Activated T-helper 17 cell treated with anti-CD3 and anti-CD28 coated beads, Interleukin-2, amount 50 U/mL, for 72 hours (primary cell): Measurements from ENCODE around the gene SLC25A45. TPM values are rescaled to one million over a fixed set of nuclear protein-coding genes. Genes with fewer than 3 reads are reported as not detected.

ENCODE experiments used
- ATAC-seq: fragments of 150-1000 bp; cut with Tn5 transposase; replicated peaks from 2 replicates; pipeline ENCODE4 v1.10.0; 2021; ENCODE audit warnings: mild to moderate bottlenecking, moderate library complexity
- H3K27ac Mint-ChIP-seq: one replicate; pipeline ENCODE4 v1.8.0; 2022; ENCODE audit warnings: mixed read lengths
- H3K27me3 Mint-ChIP-seq: one replicate; pipeline ENCODE4 v1.8.0; 2022; ENCODE audit warnings: mixed read lengths
- H3K36me3 Mint-ChIP-seq: one replicate; pipeline ENCODE4 v1.8.0; 2022; ENCODE audit warnings: low read depth, mild to moderate bottlenecking, mixed read lengths
- H3K4me1 Mint-ChIP-seq: one replicate; pipeline ENCODE4 v1.8.0; 2022; ENCODE audit warnings: mixed read lengths
- H3K4me3 Mint-ChIP-seq: one replicate; pipeline ENCODE4 v1.8.0; 2022; ENCODE audit warnings: mild to moderate bottlenecking, mixed read lengths
- H3K9me3 Mint-ChIP-seq: one replicate; pipeline ENCODE4 v1.8.0; 2022; ENCODE audit warnings: mixed read lengths
- total RNA-seq, 2 donors: library from RNA; stranded (reverse); gene quantifications; one replicate each; pipeline ENCODE4 v1.2.3, GENCODE V29; 2022

Gene SLC25A45, protein sequence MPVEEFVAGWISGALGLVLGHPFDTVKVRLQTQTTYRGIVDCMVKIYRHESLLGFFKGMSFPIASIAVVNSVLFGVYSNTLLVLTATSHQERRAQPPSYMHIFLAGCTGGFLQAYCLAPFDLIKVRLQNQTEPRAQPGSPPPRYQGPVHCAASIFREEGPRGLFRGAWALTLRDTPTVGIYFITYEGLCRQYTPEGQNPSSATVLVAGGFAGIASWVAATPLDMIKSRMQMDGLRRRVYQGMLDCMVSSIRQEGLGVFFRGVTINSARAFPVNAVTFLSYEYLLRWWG
- 10 to 100 TPM; 18.0 to 20.1 TPM for total RNA-seq

- H3K9me3 Mint-ChIP-seq, result no peaks in the 10 kb centered on the region
- peaks cover 21% of the 10 kb centered on the region for H3K4me1 Mint-ChIP-seq
- no peaks in the 10 kb centered on the region for H3K27me3 Mint-ChIP-seq
- H3K4me3 Mint-ChIP-seq, result peak within 1 kb of the TSS; percentile 89
- peak within 1 kb of the TSS; percentile 94 for H3K27ac Mint-ChIP-seq
- peak; percentile 86 for ATAC-seq
- H3K36me3 Mint-ChIP-seq, result peaks cover 9% of the 10 kb centered on the region
Measured at GRCh38 chr11:65382033-65382803, at the start of gene SLC25A45. Gene SLC25A45, minus strand, starts transcription at chr11:65382646. Its CDS starts 695 bp downstream, at chr11:65381951.

DNA sequence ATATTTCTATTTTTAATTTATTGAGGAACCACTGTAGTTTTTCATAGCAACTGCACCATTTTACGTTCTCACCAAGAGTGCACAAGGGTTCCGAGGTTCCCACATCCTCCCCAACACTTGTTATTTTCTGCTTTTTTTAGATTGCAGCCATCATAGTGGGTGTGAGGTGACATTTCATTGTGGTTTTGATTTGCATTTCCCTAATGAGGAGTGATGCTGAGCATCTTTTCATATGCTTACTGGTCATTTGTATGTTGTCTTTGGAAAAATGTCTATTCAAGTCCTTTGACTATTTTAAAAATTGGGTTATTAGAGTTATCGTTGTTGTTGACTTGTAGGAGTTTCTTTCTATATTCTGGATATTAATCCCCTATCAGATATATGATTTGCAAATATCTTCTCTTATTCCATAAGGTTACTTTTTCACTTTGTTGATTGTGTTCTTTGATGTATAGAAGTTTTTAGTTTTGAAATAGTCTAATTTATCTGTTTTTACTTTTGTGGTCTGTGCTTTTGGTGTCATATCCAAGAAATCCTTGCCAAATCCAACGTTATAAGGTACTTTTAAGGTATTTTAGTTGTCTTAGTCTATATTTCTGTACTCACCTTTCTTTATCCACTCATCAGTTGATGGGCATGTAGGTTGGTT, 49.1 kb upstream of the SLC25A45 start:
- Mint-ChIP-seq H3K9me3 (no peaks in the 10 kb centered on the region), H3K4me1 (peaks cover 72% of the 10 kb centered on the region), H3K27ac (peak overlapping the region; percentile 100), H3K4me3 (peak overlapping the region; percentile 99), H3K27me3 (no peaks in the 10 kb centered on the region), H3K36me3 (peaks cover 100% of the 10 kb centered on the region)
- peak; percentile 7 for ATAC-seq

GRCh38 chr11:65430406-65431217, 48.2 kb upstream of the SLC25A45 start:
- H3K27ac Mint-ChIP-seq, result peak overlapping the region; percentile 100
- H3K9me3 Mint-ChIP-seq, result no peaks in the 10 kb centered on the region
- peak overlapping the region; percentile 99 for H3K4me3 Mint-ChIP-seq
- no peaks in the 10 kb centered on the region for H3K27me3 Mint-ChIP-seq
- ATAC-seq, result no peak
- peaks cover 70% of the 10 kb centered on the region for H3K4me1 Mint-ChIP-seq
- peaks cover 100% of the 10 kb centered on the region for H3K36me3 Mint-ChIP-seq

DNA sequence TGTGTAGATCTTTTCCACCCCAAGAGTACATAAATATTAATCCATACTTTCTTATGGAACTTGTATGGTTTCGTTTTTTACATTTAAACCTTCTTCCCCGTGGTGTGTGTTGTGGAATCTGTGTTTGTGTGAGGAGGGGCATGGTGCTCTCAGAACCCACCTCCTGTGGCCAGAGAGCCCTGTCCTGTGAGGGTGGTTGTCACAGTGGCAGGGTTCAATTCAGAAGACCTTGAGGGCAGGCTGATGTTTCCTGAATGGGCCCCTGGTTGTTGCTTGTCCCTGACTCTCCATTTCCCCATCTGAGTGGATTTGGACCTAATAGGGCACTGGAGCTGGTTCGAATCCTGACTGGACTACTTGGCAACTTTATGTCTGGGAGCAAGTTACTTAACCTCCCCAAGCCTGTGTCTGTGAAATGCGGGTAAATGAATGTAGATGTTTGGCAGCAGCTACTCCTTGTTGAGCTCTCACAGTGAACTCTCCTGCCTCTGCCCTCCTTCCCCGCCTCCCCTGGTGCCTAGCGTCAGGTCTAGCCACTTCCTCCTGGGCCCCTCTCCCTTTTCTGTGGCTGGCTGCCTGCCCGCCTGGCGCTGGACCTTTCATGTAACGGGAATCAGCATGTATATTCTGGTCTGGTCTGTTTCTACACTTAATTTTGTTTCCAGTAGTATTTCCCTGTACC, 47.4 kb upstream of the SLC25A45 start:
- ATAC-seq, result no peak
- no peaks in the 10 kb centered on the region for H3K9me3 Mint-ChIP-seq
- H3K27ac Mint-ChIP-seq, result peak overlapping the region; percentile 100
- H3K36me3 Mint-ChIP-seq, result peaks cover 100% of the 10 kb centered on the region
- peak overlapping the region; percentile 99 for H3K4me3 Mint-ChIP-seq
- peaks cover 69% of the 10 kb centered on the region for H3K4me1 Mint-ChIP-seq
- no peaks in the 10 kb centered on the region for H3K27me3 Mint-ChIP-seq

GRCh38 chr11:65429068-65429681, 46.7 kb upstream of the SLC25A45 start:
- Mint-ChIP-seq H3K36me3 (peaks cover 100% of the 10 kb centered on the region), H3K9me3 (peaks cover 5% of the 10 kb centered on the region), H3K4me3 (peak overlapping the region; percentile 99), H3K4me1 (peaks cover 74% of the 10 kb centered on the region), H3K27me3 (no peaks in the 10 kb centered on the region), H3K27ac (peak overlapping the region; percentile 100)
- ATAC-seq, result no peak

GRCh38 chr11:65428578-65429067, 46.2 kb upstream of the SLC25A45 start:
- ATAC-seq, result no peak
- Mint-ChIP-seq H3K4me1 (peaks cover 74% of the 10 kb centered on the region), H3K27me3 (no peaks in the 10 kb centered on the region), H3K36me3 (peaks cover 100% of the 10 kb centered on the region), H3K4me3 (peak overlapping the region; percentile 99), H3K9me3 (peaks cover 5% of the 10 kb centered on the region), H3K27ac (peak overlapping the region; percentile 100)

DNA sequence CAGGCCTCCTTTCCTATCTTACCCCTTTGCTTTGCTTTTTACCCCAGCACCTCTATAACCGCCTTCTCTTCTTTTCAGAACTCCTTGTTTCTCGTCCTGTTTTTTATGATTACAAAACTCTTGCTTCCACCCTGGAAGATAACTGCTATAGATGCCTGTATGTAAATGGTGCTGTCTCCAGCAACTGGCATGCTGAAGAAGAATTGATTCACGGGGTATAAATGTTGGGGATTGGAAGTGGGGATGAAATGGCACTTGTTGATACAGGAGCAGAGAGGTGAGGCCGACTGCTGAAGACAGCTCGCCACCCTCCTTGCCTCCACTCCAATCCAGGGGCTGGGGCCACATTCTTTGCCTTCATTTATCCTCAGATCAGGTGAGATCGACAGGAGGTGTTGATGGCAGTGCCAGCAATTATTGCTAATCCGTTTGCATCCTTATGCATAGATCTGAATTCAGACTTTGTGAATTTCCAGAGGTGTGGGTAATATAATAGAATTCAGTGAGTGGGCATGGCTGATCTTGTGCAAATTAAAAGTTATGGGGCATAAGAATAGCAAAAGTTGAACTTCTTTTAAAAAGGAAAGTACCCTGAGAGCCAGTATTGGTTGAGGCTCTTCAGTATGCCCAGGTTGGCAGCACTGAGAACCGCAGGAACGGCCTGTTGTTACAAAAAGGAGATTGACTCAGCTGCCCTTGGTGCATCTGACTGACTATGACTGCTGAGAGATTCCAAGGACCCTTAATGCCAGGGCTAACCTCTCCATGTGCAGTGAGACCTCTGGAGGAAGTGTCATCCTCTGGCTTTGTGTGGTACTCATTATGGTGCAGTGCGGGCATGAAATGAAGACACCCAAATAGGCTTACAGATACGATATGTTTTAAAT, 45.5 kb upstream of the SLC25A45 start:
- Mint-ChIP-seq H3K27ac (peak overlapping the region; percentile 100), H3K36me3 (peaks cover 100% of the 10 kb centered on the region), H3K27me3 (no peaks in the 10 kb centered on the region), H3K9me3 (peaks cover 5% of the 10 kb centered on the region), H3K4me3 (peak overlapping the region; percentile 99), H3K4me1 (peaks cover 71% of the 10 kb centered on the region)
- ATAC-seq, result peak; percentile 20

- peak overlapping the region; percentile 99 for H3K4me3 Mint-ChIP-seq
- H3K27ac Mint-ChIP-seq, result peak overlapping the region; percentile 100
- peaks cover 72% of the 10 kb centered on the region for H3K4me1 Mint-ChIP-seq
- peak; percentile 5 for ATAC-seq
- H3K27me3 Mint-ChIP-seq, result no peaks in the 10 kb centered on the region
- H3K9me3 Mint-ChIP-seq, result peaks cover 5% of the 10 kb centered on the region
- H3K36me3 Mint-ChIP-seq, result peaks cover 100% of the 10 kb centered on the region
Measured at GRCh38 chr11:65426839-65427690, 44.6 kb upstream of the SLC25A45 start.

DNA sequence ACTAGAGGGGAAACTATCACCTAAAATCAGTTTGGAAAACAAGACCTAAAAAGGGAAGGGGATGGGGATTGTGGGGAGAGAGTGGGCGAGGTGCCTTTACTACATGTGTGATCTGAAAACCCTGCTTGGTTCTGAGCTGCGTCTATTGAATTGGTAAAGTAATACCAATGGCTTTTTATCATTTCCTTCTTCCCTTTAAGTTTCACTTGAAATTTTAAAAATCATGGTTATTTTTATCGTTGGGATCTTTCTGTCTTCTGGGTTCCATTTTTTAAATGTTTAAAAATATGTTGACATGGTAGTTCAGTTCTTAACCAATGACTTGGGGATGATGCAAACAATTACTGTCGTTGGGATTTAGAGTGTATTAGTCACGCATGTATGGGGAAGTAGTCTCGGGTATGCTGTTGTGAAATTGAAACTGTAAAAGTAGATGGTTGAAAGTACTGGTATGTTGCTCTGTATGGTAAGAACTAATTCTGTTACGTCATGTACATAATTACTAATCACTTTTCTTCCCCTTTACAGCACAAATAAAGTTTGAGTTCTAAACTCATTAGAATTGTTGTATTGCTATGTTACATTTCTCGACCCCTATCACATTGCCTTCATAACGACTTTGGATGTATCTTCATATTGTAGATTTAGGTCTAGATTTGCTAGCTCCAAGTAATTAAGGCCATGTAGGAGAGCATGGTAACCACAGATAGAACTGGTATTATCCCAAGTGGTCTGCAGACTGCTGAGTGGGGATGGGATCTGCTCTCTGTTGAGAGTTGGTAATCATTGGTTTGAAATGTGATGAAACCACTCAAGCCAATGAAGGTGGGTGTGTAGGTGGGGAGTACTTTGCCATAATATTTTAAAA, 43.8 kb upstream of the SLC25A45 start:
- peaks cover 100% of the 10 kb centered on the region for H3K36me3 Mint-ChIP-seq
- no peaks in the 10 kb centered on the region for H3K27me3 Mint-ChIP-seq
- H3K9me3 Mint-ChIP-seq, result peaks cover 5% of the 10 kb centered on the region
- H3K27ac Mint-ChIP-seq, result peak overlapping the region; percentile 100
- peak; percentile 46 for ATAC-seq
- peaks cover 64% of the 10 kb centered on the region for H3K4me1 Mint-ChIP-seq
- H3K4me3 Mint-ChIP-seq, result peak overlapping the region; percentile 99

DNA sequence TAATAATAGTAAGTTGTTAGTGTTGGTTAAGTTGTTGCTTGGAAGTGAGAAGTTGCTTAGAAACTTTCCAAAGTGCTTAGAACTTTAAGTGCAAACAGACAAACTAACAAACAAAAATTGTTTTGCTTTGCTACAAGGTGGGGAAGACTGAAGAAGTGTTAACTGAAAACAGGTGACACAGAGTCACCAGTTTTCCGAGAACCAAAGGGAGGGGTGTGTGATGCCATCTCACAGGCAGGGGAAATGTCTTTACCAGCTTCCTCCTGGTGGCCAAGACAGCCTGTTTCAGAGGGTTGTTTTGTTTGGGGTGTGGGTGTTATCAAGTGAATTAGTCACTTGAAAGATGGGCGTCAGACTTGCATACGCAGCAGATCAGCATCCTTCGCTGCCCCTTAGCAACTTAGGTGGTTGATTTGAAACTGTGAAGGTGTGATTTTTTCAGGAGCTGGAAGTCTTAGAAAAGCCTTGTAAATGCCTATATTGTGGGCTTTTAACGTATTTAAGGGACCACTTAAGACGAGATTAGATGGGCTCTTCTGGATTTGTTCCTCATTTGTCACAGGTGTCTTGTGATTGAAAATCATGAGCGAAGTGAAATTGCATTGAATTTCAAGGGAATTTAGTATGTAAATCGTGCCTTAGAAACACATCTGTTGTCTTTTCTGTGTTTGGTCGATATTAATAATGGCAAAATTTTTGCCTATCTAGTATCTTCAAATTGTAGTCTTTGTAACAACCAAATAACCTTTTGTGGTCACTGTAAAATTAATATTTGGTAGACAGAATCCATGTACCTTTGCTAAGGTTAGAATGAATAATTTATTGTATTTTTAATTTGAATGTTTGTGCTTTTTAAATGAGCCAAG, 42.9 kb upstream of the SLC25A45 start:
- H3K4me1 Mint-ChIP-seq, result peaks cover 56% of the 10 kb centered on the region
- H3K27ac Mint-ChIP-seq, result peak overlapping the region; percentile 100
- ATAC-seq, result peak; percentile 27
- peaks cover 5% of the 10 kb centered on the region for H3K9me3 Mint-ChIP-seq
- H3K4me3 Mint-ChIP-seq, result peak overlapping the region; percentile 99
- no peaks in the 10 kb centered on the region for H3K27me3 Mint-ChIP-seq
- H3K36me3 Mint-ChIP-seq, result peaks cover 100% of the 10 kb centered on the region
